OCI-LY3 (cell line): ENCODE results near the gene LYPD4.
A peak's percentile ranks its signal among the peaks of the same experiment; 100 is the strongest.

Experiments
- H2AFZ ChIP-seq: fragments of 200-600, 300-600 bp; shearing (Covaris generic); 2 replicates; pipeline ENCODE4 v1.6.0; 2014; ENCODE audit warnings: antibody characterized with exemption, low read depth, low read length
- H3K27ac ChIP-seq: fragments of 200-600, 300-600 bp; sonication (generic); 2 replicates; pipeline ENCODE4 v1.5.1; 2014; ENCODE audit warnings: mild to moderate bottlenecking, low read length, moderate library complexity, mixed read lengths
- H3K27me3 ChIP-seq: fragments of 200-600, 300-600 bp; sonication (generic); 2 replicates; pipeline ENCODE4 v1.6.1; 2014; ENCODE audit warnings: low read depth, low read length, mixed read lengths
- H3K36me3 ChIP-seq: fragments of 200-600, 300-600 bp; sonication (generic); replicated peaks from 2 replicates; pipeline ENCODE3; 2014; ENCODE audit warnings: low read depth, low read length, mixed read lengths
- H3K4me1 ChIP-seq: fragments of 300-600, 200-600 bp; sonication (generic); 2 replicates; pipeline ENCODE4 v1.6.1; 2014; ENCODE audit warnings: low read length, mixed read lengths
- H3K4me2 ChIP-seq: fragments of 200-600, 300-600 bp; sonication (generic); 2 replicates; pipeline ENCODE4 v1.6.1; 2014; ENCODE audit warnings: low read length, mixed read lengths
- H3K4me3 ChIP-seq: fragments of 300-600, 200-600 bp; sonication (generic); 2 replicates; pipeline ENCODE4 v1.5.1; 2014; ENCODE audit warnings: antibody characterized with exemption, mild to moderate bottlenecking, low read length, moderate library complexity
- H3K79me2 ChIP-seq: fragments of 300-600, 200-600 bp; shearing (Covaris generic); 2 replicates; pipeline ENCODE4 v1.6.1; 2014; ENCODE audit warnings: mild to moderate bottlenecking, low read length, mixed read lengths
- H3K9ac ChIP-seq: fragments of 300-600, 200-600 bp; shearing (Covaris generic); 2 replicates; pipeline ENCODE4 v1.6.0; 2014; ENCODE audit warnings: mild to moderate bottlenecking, low read length, moderate library complexity
- H3K9me3 ChIP-seq: fragments of 200-600, 300-600 bp; shearing (Covaris generic); 2 replicates; pipeline ENCODE4 v1.6.1; 2014; ENCODE audit warnings: low read length, mixed read lengths; ENCODE audit not compliant: insufficient read depth
- H4K20me1 ChIP-seq: fragments of 200-600, 300-600 bp; sonication (generic); 2 replicates; pipeline ENCODE4 v1.6.1; 2016; ENCODE audit warnings: low read length, mixed read lengths; ENCODE audit not compliant: insufficient read depth
- CTCF ChIP-seq: fragments of 200-600, 300-600 bp; sonication (generic); IDR thresholded peaks from 2 replicates; pipeline ENCODE4 v1.5.1; 2014; ENCODE audit warnings: antibody characterized with exemption, low read length, low read depth
- EZH2phosphoT487 ChIP-seq: fragments of 200-600 bp; shearing (Covaris generic); IDR thresholded peaks from 2 replicates; pipeline ENCODE4 v1.6.1; 2018; ENCODE audit warnings: antibody characterized with exemption, mixed run types, low read depth

Gene LYPD4

GRCh38 chr19:41844601-41845000 is at the start of gene LYPD4:
TSS of gene LYPD4 (minus strand) at chr19:41844683. CDS start at chr19:41839285, 5,398 bp downstream.
- no peaks in the 10 kb centered on the region for H3K4me1 ChIP-seq
- H2AFZ ChIP-seq: no peak within 1 kb of the TSS
- H3K4me2 ChIP-seq: no peak within 1 kb of the TSS

GRCh38 chr19:41893899-41894298 is 49.4 kb upstream of the LYPD4 start:
- Histone ChIP-seq H3K4me3 (no peak overlapping the region), H3K27me3 (no peaks in the 10 kb centered on the region), H2AFZ (no peak overlapping the region), H3K79me2 (no peaks in the 10 kb centered on the region), H3K9me3 (no peaks in the 10 kb centered on the region), H3K4me1 (peaks cover 25% of the 10 kb centered on the region), H3K27ac (peak overlapping the region; percentile 53), H3K9ac (no peak overlapping the region), H3K36me3 (peaks cover 33% of the 10 kb centered on the region), H4K20me1 (peaks cover 6% of the 10 kb centered on the region), H3K4me2 (peak overlapping the region; percentile 51)
- TF ChIP-seq EZH2phosphoT487 (no peak), CTCF (no peak; the same call in 1 of the 2 replicates)

More at GRCh38 chr19:41844601-41845000, at the start of gene LYPD4:
- H3K27ac ChIP-seq: no peak within 1 kb of the TSS
- H3K9ac ChIP-seq: no peak within 1 kb of the TSS
- TF ChIP-seq EZH2phosphoT487 (no peak), CTCF (no peak)
- no peaks in the 10 kb centered on the region for H3K36me3 ChIP-seq
- no peak within 1 kb of the TSS for H3K4me3 ChIP-seq
- H3K27me3 ChIP-seq: peaks cover 14% of the 10 kb centered on the region; the same call in 1 of the 2 replicates
- no peaks in the 10 kb centered on the region for H3K79me2 ChIP-seq
- no peaks in the 10 kb centered on the region for H4K20me1 ChIP-seq
- no peaks in the 10 kb centered on the region for H3K9me3 ChIP-seq

GRCh38 chr19:41892173-41892902 is 47.9 kb upstream of the LYPD4 start:
- TF ChIP-seq EZH2phosphoT487 (no peak), CTCF (no peak)

GRCh38 chr19:41890936-41891335 is 46.5 kb upstream of the LYPD4 start:
- Histone ChIP-seq H3K27me3 (no peaks in the 10 kb centered on the region), H3K9me3 (no peaks in the 10 kb centered on the region), H3K4me2 (no peak overlapping the region), H3K27ac (no peak overlapping the region), H4K20me1 (peaks cover 17% of the 10 kb centered on the region), H3K4me3 (no peak overlapping the region), H3K36me3 (peaks cover 22% of the 10 kb centered on the region), H3K4me1 (peaks cover 34% of the 10 kb centered on the region), H3K79me2 (peaks cover 13% of the 10 kb centered on the region), H2AFZ (no peak overlapping the region), H3K9ac (no peak overlapping the region)
- TF ChIP-seq CTCF: no peak
- no peak for TF ChIP-seq EZH2phosphoT487

More at GRCh38 chr19:41892173-41892902, 47.9 kb upstream of the LYPD4 start:
- Histone ChIP-seq H3K79me2 (no peaks in the 10 kb centered on the region), H3K4me2 (no peak overlapping the region), H3K4me3 (no peak overlapping the region), H3K9ac (no peak overlapping the region), H2AFZ (no peak overlapping the region), H4K20me1 (peaks cover 11% of the 10 kb centered on the region), H3K27ac (no peak overlapping the region), H3K9me3 (no peaks in the 10 kb centered on the region), H3K27me3 (no peaks in the 10 kb centered on the region), H3K36me3 (peaks cover 22% of the 10 kb centered on the region), H3K4me1 (peaks cover 30% of the 10 kb centered on the region)
